H1 (cell line): Measurements from ENCODE around the gene RAD51D. TPM values are rescaled to one million over a fixed set of nuclear protein-coding genes. Genes with fewer than 3 reads are reported as not detected.

ENCODE experiments used
- CTCF ChIA-PET: fragments of 300-600 bp; sonication (Branson Sonifier 250); formaldehyde crosslinking; loops from one replicate; lab custom pipeline; 2021; ENCODE audit not compliant: partially characterized antibody; lab: Charles Lee
- POLR2A ChIA-PET: fragments of 300-600 bp; sonication (Branson Sonifier 250); formaldehyde crosslinking; loops from one replicate; lab custom pipeline; 2021; ENCODE audit warnings: inconsistent platforms; ENCODE audit not compliant: partially characterized antibody; lab: Charles Lee
- DNase-seq, 2 experiments: peaks; one replicate each; pipeline versions ENCODE4 v3.0.0 to v3.0.0-alpha.2; 2010 to 2022; ENCODE audit warnings: low spot score in 2 of 2, low read depth in 1 of 2, mixed read lengths in 1 of 2
- FAIRE-seq: peaks from 2 replicates; lab custom pipeline; 2011; peaks lifted over from hg19 to GRCh38; lab: Jason Lieb, UNC
- H2AFZ ChIP-seq: 2 replicates; pipeline ENCODE4 v1.8.1; 2012; ENCODE audit warnings: low read length, inconsistent platforms
- H2AK5ac ChIP-seq: 2 replicates; pipeline ENCODE4 v1.6.1; 2013; ENCODE audit warnings: low read depth, low read length
- H2BK120ac ChIP-seq: replicated peaks from 2 replicates; pipeline ENCODE3; 2013; ENCODE audit warnings: low read depth, low read length, inconsistent platforms
- H2BK12ac ChIP-seq: 2 replicates; pipeline ENCODE4 v1.6.1; 2013; ENCODE audit warnings: low read depth, low read length
- H2BK15ac ChIP-seq: 2 replicates; pipeline ENCODE4 v1.6.1; 2013; ENCODE audit warnings: low read length
- H2BK20ac ChIP-seq: 2 replicates; pipeline ENCODE4 v1.6.1; 2013; ENCODE audit warnings: low read length
- H2BK5ac ChIP-seq: 2 replicates; pipeline ENCODE4 v1.6.1; 2013; ENCODE audit warnings: low read depth, low read length
- H3K14ac ChIP-seq: 2 replicates; pipeline ENCODE4 v1.6.1; 2013; ENCODE audit warnings: inconsistent platforms; ENCODE audit not compliant: insufficient read length
- H3K18ac ChIP-seq: 2 replicates; pipeline ENCODE4 v1.6.1; 2013; ENCODE audit warnings: low read length; ENCODE audit errors: extremely low read depth
- H3K23ac ChIP-seq: 2 replicates; pipeline ENCODE4 v1.6.1; 2013; ENCODE audit warnings: inconsistent platforms; ENCODE audit not compliant: insufficient read length
- H3K23me2 ChIP-seq: 2 replicates; pipeline ENCODE4 v1.6.1; 2013; ENCODE audit warnings: low read depth, low read length
- H3K27ac ChIP-seq: 2 replicates; pipeline ENCODE4 v1.6.1; 2011; ENCODE audit warnings: low read depth, low read length, inconsistent platforms
- H3K27me3 ChIP-seq, 4 experiments: replicated peaks in 1 of 4; 1 replicate in 1 of 4; 2 replicates in 3 of 4; pipeline versions ENCODE4 v1.6.1 to v1.8.1; 2011 to 2013; ENCODE audit warnings: low read length in 3 of 4, mild to moderate bottlenecking in 3 of 4, inconsistent platforms in 2 of 4, mixed read lengths in 2 of 4, moderate library complexity in 1 of 4; ENCODE audit not compliant: control insufficient read depth in 3 of 4, insufficient read depth in 3 of 4; ENCODE audit errors: extremely low read depth in 1 of 4
- H3K36me3 ChIP-seq, 4 experiments: 2 replicates each; pipeline versions ENCODE4 v1.6.1 to v1.8.1; 2011 to 2013; ENCODE audit warnings: mild to moderate bottlenecking in 4 of 4, low read length in 3 of 4, moderate library complexity in 2 of 4, control low read depth in 1 of 4, inconsistent platforms in 1 of 4; ENCODE audit not compliant: insufficient read depth in 4 of 4, control insufficient read depth in 2 of 4
- H3K4ac ChIP-seq: replicated peaks from 2 replicates; pipeline ENCODE3; 2013; ENCODE audit warnings: low read length, low read depth, mixed read lengths, inconsistent platforms; ENCODE audit not compliant: insufficient read length
- H3K4me1 ChIP-seq, 4 experiments: replicated peaks in 1 of 4; 1 replicate in 1 of 4; 2 replicates in 3 of 4; pipeline versions ENCODE4 v1.6.1 to v1.8.1; 2011 to 2013; ENCODE audit warnings: low read length in 3 of 4, inconsistent platforms in 2 of 4, mixed read lengths in 1 of 4; ENCODE audit not compliant: insufficient read depth in 4 of 4, control insufficient read depth in 3 of 4
- H3K4me2 ChIP-seq, 2 experiments: 2 replicates each; pipeline versions ENCODE4 v1.6.1 to v1.8.1; 2011 to 2013; ENCODE audit warnings: low read depth in 2 of 2, low read length in 2 of 2, control low read depth in 1 of 2, inconsistent platforms in 1 of 2, mild to moderate bottlenecking in 1 of 2; ENCODE audit not compliant: insufficient read depth in 1 of 2
- H3K4me3 ChIP-seq, 4 experiments: fragments of 200-600, 300-600 bp in 1 of 4; sonication (generic), shearing (Covaris generic), sonication (Bioruptor Twin) in 1 of 4; 2 replicates each; pipeline versions ENCODE4 v1.5.1 to v1.8.1; 2011 to 2016; ENCODE audit warnings: low read length in 4 of 4, low read depth in 3 of 4, control low read depth in 2 of 4, inconsistent platforms in 2 of 4, mild to moderate bottlenecking in 2 of 4, mixed read lengths in 1 of 4, moderate library complexity in 1 of 4; ENCODE audit not compliant: insufficient read depth in 2 of 4; ENCODE audit errors: extremely low read depth in 1 of 4
- H3K56ac ChIP-seq: replicated peaks from 2 replicates; pipeline ENCODE3; 2013; ENCODE audit warnings: low read depth, mild to moderate bottlenecking, mixed read lengths, low read length, inconsistent platforms; ENCODE audit not compliant: insufficient read length
- H3K79me1 ChIP-seq: 2 replicates; pipeline ENCODE4 v1.6.1; 2013; ENCODE audit warnings: low read depth, low read length, control low read depth
- H3K79me2 ChIP-seq, 2 experiments: 2 replicates each; pipeline versions ENCODE4 v1.6.1 to v1.8.1; 2012 to 2013; ENCODE audit warnings: low read length in 2 of 2, mild to moderate bottlenecking in 2 of 2, inconsistent platforms in 1 of 2; ENCODE audit not compliant: insufficient read depth in 2 of 2, control insufficient read depth in 1 of 2
- H3K9ac ChIP-seq, 4 experiments: replicated peaks in 1 of 4; 1 replicate in 1 of 4; 2 replicates in 3 of 4; pipeline versions ENCODE4 v1.6.1 to v1.8.1; 2011 to 2013; ENCODE audit warnings: low read depth in 3 of 4, low read length in 3 of 4, control low read depth in 2 of 4, mild to moderate bottlenecking in 2 of 4, moderate library complexity in 2 of 4, inconsistent platforms in 1 of 4; ENCODE audit errors: extremely low read depth in 1 of 4
- H3K9me3 ChIP-seq, 2 experiments: 2 replicates each; pipeline versions ENCODE4 v1.6.1 to v1.8.1; 2012 to 2013; ENCODE audit warnings: mild to moderate bottlenecking in 2 of 2, moderate library complexity in 2 of 2, control low read depth in 1 of 2, inconsistent platforms in 1 of 2, low read depth in 1 of 2, low read length in 1 of 2, mixed read lengths in 1 of 2; ENCODE audit not compliant: insufficient read depth in 2 of 2
- H4K20me1 ChIP-seq, 2 experiments: replicated peaks in 1 of 2; 2 replicates each; pipeline versions ENCODE3 to v1.8.1; 2011 to 2013; ENCODE audit warnings: inconsistent platforms in 2 of 2, low read length in 2 of 2, mild to moderate bottlenecking in 1 of 2; ENCODE audit not compliant: insufficient read depth in 2 of 2, control insufficient read depth in 1 of 2
- H4K5ac ChIP-seq: 2 replicates; pipeline ENCODE4 v1.6.1; 2013; ENCODE audit warnings: low read length, low read depth, mixed read lengths, inconsistent platforms; ENCODE audit not compliant: insufficient read length
- H4K8ac ChIP-seq: 2 replicates; pipeline ENCODE4 v1.8.0; 2013; ENCODE audit warnings: mild to moderate bottlenecking, moderate library complexity, low read length, inconsistent platforms; ENCODE audit not compliant: insufficient read depth; ENCODE audit errors: extremely low read depth
- H4K91ac ChIP-seq: replicated peaks from 2 replicates; pipeline ENCODE3; 2013; ENCODE audit warnings: low read length, mixed read lengths, inconsistent platforms; ENCODE audit not compliant: insufficient read length
- GABPA ChIP-seq: IDR thresholded peaks from 2 replicates; pipeline ENCODE4 v1.6.1; 2011; ENCODE audit warnings: mild to moderate bottlenecking, low read length, moderate library complexity, borderline replicate concordance; ENCODE audit not compliant: insufficient read depth
- KDM4A ChIP-seq: IDR thresholded peaks from one replicate; pipeline ENCODE4 v1.7.1; 2012; ENCODE audit warnings: low read depth, mild to moderate bottlenecking, moderate library complexity, low read length, inconsistent platforms; ENCODE audit not compliant: severe bottlenecking
- NRF1 ChIP-seq: IDR thresholded peaks from 2 replicates; pipeline ENCODE4 v1.6.1; 2011; ENCODE audit warnings: mild to moderate bottlenecking, low read depth, low read length, improper control_type of control experiment
- RNF2 ChIP-seq: fragments of 200-900, 300-1000 bp; sonication (generic); IDR thresholded peaks from 2 replicates; pipeline ENCODE4 v1.7.1; 2016; ENCODE audit warnings: borderline replicate concordance, low read depth, mild to moderate bottlenecking, antibody characterized with exemption, low read length; ENCODE audit not compliant: poor library complexity, severe bottlenecking; ENCODE audit errors: missing control alignments
- TEAD4 ChIP-seq: IDR thresholded peaks from 2 replicates; pipeline ENCODE4 v1.6.1; 2012; ENCODE audit warnings: low read depth, low read length, inconsistent platforms, mixed read lengths
- ZNF274 ChIP-seq: IDR thresholded peaks from 2 replicates; pipeline ENCODE4 v1.7.0; 2012; ENCODE audit warnings: low read length, borderline replicate concordance; ENCODE audit errors: extremely low read depth
- WGBS, 2 experiments: shearing (Covaris generic) in 1 of 2; methylation state at CpG; one replicate each; pipeline versions ENCODE4 v1.1.6 to v1.1.7; 2013 to 2015; ENCODE audit warnings: low lambda C conversion rate in 2 of 2, mixed read lengths in 2 of 2, inconsistent platforms in 1 of 2, low coverage in 1 of 2, missing lambda C conversion rate in 1 of 2; ENCODE audit not compliant: insufficient replicate concordance in 2 of 2, insufficient coverage in 1 of 2, insufficient read length in 1 of 2; ENCODE audit errors: extremely low coverage in 1 of 2, missing lambda C conversion rate in 1 of 2; 5-methylcytosine and 5-hydroxymethylcytosine counted together
- polyA plus RNA-seq, 7 experiments: library from polyadenylated mRNA; depleted of rRNA in 3 of 7; stranded (reverse) in 5 of 7; unstranded in 2 of 7; fragments of >200 nt in 5 of 7; fragments of 200-250 nt in 2 of 7; gene quantifications; 1 replicate in 5 of 7; 2 replicates in 1 of 7; 4 replicates in 1 of 7; pipeline versions ENCODE4 v1.2.1 to v1.2.3, GENCODE V29; 2011 to 2013; ENCODE audit warnings: missing spikeins in 2 of 7, mixed read lengths in 2 of 7
- total RNA-seq: library from RNA; stranded (reverse); fragmentation: NEBNext Ultra II Directional; extraction: Animal tissue kit (Norgen Biotek cat#: 25700); gene quantifications from 2 replicates; pipeline ENCODE4 v1.2.1, GENCODE V29; 2021

The RAD51D gene
- total and polyA plus RNA-seq, 2 of the 8 experiments (the other 6 are each of a cell fraction or from before 2014, with no cell fraction given) = 10.2 to 12.9 TPM

- no peak overlapping the region for H2BK5ac ChIP-seq
- no peak overlapping the region for H3K56ac ChIP-seq
- no peaks in the 10 kb centered on the region for H3K79me1 ChIP-seq
- H2AK5ac ChIP-seq = no peak overlapping the region
- H3K9ac ChIP-seq = no peak overlapping the region; a peak in 1 of 7 replicates
- no peaks in the 10 kb centered on the region for H3K36me3 ChIP-seq
- no peak overlapping the region for H3K4ac ChIP-seq
- H2BK20ac ChIP-seq = no peak overlapping the region
- no peak overlapping the region for H3K4me3 ChIP-seq
- ChIA-PET POLR2A (interaction anchor here (1.0 to 1.7 kb wide), 3 partner anchors 18 to 175 kb away, joined by 3 to 4 read pairs (median 3); partner anchors contain the start of gene SLFN5), CTCF (no interaction called here)
- no peak overlapping the region for H2AFZ ChIP-seq
- no peaks in the 10 kb centered on the region for H4K20me1 ChIP-seq
- H4K91ac ChIP-seq = no peak overlapping the region
- no peak overlapping the region for H3K14ac ChIP-seq
- H3K4me1 ChIP-seq = peaks cover 0 to 11% (median 5%) of the 10 kb centered on the region in 4 experiments; a peak in 5 of 7 replicates
- no peak overlapping the region for H3K27ac ChIP-seq
- no peak overlapping the region for H2BK120ac ChIP-seq
- DNase-seq = no peak
- no peak overlapping the region for H4K5ac ChIP-seq
- H4K8ac ChIP-seq = no peak overlapping the region
- no peaks in the 10 kb centered on the region; a peak in 1 of 4 replicates for H3K79me2 ChIP-seq
- FAIRE-seq = no peak
- no peaks in the 10 kb centered on the region for H3K27me3 ChIP-seq
- H3K9me3 ChIP-seq = no peaks in the 10 kb centered on the region
- H2BK15ac ChIP-seq = no peak overlapping the region
- no peaks in the 10 kb centered on the region for H3K23me2 ChIP-seq
- 92% methylated on average over 2 of the region's 2 CpGs; no CpG with 5 or more reads in 1 of the 2 experiments for WGBS, 2 experiments
- H2BK12ac ChIP-seq = no peak overlapping the region
- no peak for TF ChIP-seq GABPA
- no peak for TF ChIP-seq KDM4A
- TF ChIP-seq ZNF274 = no peak
- TF ChIP-seq RNF2 = no peak
- TF ChIP-seq NRF1 = no peak
- TF ChIP-seq TEAD4 = no peak
- no peak overlapping the region for H3K18ac ChIP-seq
- no peak overlapping the region for H3K4me2 ChIP-seq
- no peak overlapping the region for H3K23ac ChIP-seq
Measured at GRCh38 chr17:35068249-35068648, 51.4 kb downstream of the RAD51D start.
